Osteoblast (primary cell): ENCODE measurements around the gene HIGD1A. TPM values are rescaled to one million over a fixed set of nuclear protein-coding genes. Genes with fewer than 3 reads are reported as not detected.

Source experiments
- DNase-seq: peaks from one replicate; pipeline ENCODE4 v3.0.0; 2011; ENCODE audit warnings: low spot score, mixed read lengths; ENCODE audit not compliant: insufficient read length; ENCODE audit errors: missing footprints
- H2AFZ ChIP-seq: 2 replicates; pipeline ENCODE4 v1.6.0; 2011; ENCODE audit warnings: mild to moderate bottlenecking, low read length
- H3K27ac ChIP-seq: 2 replicates; pipeline ENCODE4 v1.5.1; 2011; ENCODE audit warnings: mild to moderate bottlenecking, low read depth, low read length, moderate library complexity
- H3K27me3 ChIP-seq: 2 replicates; pipeline ENCODE4 v1.6.0; 2012; ENCODE audit warnings: mild to moderate bottlenecking, control low read depth, inconsistent platforms, low read length, moderate library complexity; ENCODE audit not compliant: insufficient read depth
- H3K36me3 ChIP-seq: 2 replicates; pipeline ENCODE4 v1.5.1; 2011; ENCODE audit warnings: mild to moderate bottlenecking, low read length, control low read depth, moderate library complexity; ENCODE audit not compliant: insufficient read depth
- H3K4me1 ChIP-seq: 2 replicates; pipeline ENCODE4 v1.5.1; 2011; ENCODE audit warnings: mild to moderate bottlenecking, low read length, control low read depth, moderate library complexity; ENCODE audit not compliant: insufficient read depth
- H3K4me2 ChIP-seq: 2 replicates; pipeline ENCODE4 v1.6.0; 2011; ENCODE audit warnings: mild to moderate bottlenecking, low read length; ENCODE audit not compliant: insufficient read depth
- H3K4me3 ChIP-seq: fragments of 200-600 bp; sonication (generic); 3 replicates; pipeline ENCODE4 v1.5.1; 2012; ENCODE audit warnings: mild to moderate bottlenecking, low read length, inconsistent platforms; ENCODE audit not compliant: insufficient read depth
- H3K79me2 ChIP-seq: 2 replicates; pipeline ENCODE4 v1.6.0; 2012; ENCODE audit warnings: mild to moderate bottlenecking, low read length, control low read depth, inconsistent platforms; ENCODE audit not compliant: insufficient read depth
- H3K9me3 ChIP-seq: 2 replicates; pipeline ENCODE4 v1.5.1; 2011; ENCODE audit warnings: low read depth, low read length, control low read depth
- H4K20me1 ChIP-seq: 2 replicates; pipeline ENCODE4 v1.6.0; 2012; ENCODE audit warnings: mild to moderate bottlenecking, low read length, control low read depth; ENCODE audit not compliant: insufficient read depth
- total RNA-seq: library from RNA; depleted of rRNA; stranded (reverse); fragments of >200 nt; gene quantifications from 2 replicates; pipeline ENCODE4 v1.2.3, GENCODE V29; 2012
- TF ChIP-seq, protein P1 (sequence below): IDR thresholded peaks from 2 replicates; pipeline ENCODE4 v1.5.1; 2011; ENCODE audit warnings: mild to moderate bottlenecking, low read depth, low read length, moderate library complexity; ENCODE audit errors: extremely low read depth

HIGD1A gene
- total RNA-seq: 86.6 and 88.3 TPM in 2 replicates

GRCh38 chr3:42804106-42804830 lies at the start of gene HIGD1A:
HIGD1A (minus strand) TSS chr3:42804490; CDS start chr3:42794253, 10,237 bp downstream.
- peak; percentile 98 for DNase-seq
- Histone ChIP-seq H3K27me3 (peaks cover 3% of the 10 kb centered on the region), H3K4me2 (peak within 1 kb of the TSS; percentile 99), H3K4me1 (peaks cover 21% of the 10 kb centered on the region), H3K79me2 (peaks cover 48% of the 10 kb centered on the region), H4K20me1 (peaks cover 7% of the 10 kb centered on the region), H3K36me3 (no peaks in the 10 kb centered on the region), H2AFZ (peak within 1 kb of the TSS; percentile 96), H3K9me3 (no peaks in the 10 kb centered on the region), H3K4me3 (peak within 1 kb of the TSS; percentile 96), H3K27ac (peak within 1 kb of the TSS; percentile 88)
- TF ChIP-seq, protein P1, sequence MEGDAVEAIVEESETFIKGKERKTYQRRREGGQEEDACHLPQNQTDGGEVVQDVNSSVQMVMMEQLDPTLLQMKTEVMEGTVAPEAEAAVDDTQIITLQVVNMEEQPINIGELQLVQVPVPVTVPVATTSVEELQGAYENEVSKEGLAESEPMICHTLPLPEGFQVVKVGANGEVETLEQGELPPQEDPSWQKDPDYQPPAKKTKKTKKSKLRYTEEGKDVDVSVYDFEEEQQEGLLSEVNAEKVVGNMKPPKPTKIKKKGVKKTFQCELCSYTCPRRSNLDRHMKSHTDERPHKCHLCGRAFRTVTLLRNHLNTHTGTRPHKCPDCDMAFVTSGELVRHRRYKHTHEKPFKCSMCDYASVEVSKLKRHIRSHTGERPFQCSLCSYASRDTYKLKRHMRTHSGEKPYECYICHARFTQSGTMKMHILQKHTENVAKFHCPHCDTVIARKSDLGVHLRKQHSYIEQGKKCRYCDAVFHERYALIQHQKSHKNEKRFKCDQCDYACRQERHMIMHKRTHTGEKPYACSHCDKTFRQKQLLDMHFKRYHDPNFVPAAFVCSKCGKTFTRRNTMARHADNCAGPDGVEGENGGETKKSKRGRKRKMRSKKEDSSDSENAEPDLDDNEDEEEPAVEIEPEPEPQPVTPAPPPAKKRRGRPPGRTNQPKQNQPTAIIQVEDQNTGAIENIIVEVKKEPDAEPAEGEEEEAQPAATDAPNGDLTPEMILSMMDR: no peak

DNA sequence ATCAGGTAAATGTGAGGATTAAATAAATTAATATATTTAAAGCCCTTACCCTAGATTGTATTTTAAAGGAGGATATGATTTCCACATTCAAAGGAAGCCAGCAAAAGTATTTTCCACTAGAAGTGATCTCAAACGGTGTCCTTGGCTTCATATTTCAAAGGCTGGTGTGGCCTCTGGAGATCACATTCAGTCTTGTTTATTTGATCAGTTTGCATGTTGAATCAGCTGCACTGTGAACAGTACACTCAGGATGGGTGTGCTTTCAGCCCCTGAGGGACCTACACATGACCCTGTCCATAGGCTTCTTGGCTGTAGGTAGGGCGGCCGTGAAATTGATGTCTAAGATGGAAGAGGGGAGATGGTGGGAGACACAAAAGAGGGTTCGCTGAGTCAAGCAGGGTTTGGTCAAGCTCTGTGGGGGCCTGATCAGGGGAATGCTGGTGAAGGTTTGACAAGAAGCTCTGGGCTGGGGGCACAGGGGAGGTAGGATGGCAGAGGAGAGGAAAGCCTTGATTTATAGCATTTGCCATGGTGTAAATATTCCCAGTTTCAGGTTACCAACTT lies 49.5 kb upstream of the HIGD1A start:
- Histone ChIP-seq H3K36me3 (no peaks in the 10 kb centered on the region), H3K27ac (no peak overlapping the region), H3K27me3 (peaks cover 14% of the 10 kb centered on the region), H4K20me1 (no peaks in the 10 kb centered on the region), H3K4me1 (no peaks in the 10 kb centered on the region), H3K4me3 (no peak overlapping the region), H3K79me2 (no peaks in the 10 kb centered on the region), H2AFZ (no peak overlapping the region), H3K9me3 (no peaks in the 10 kb centered on the region), H3K4me2 (no peak overlapping the region)
- DNase-seq: no peak
- TF ChIP-seq, protein P1: no peak

- Histone ChIP-seq H3K4me3 (no peak overlapping the region), H4K20me1 (no peaks in the 10 kb centered on the region), H3K4me2 (no peak overlapping the region), H2AFZ (no peak overlapping the region), H3K27ac (no peak overlapping the region), H3K27me3 (peaks cover 14% of the 10 kb centered on the region), H3K79me2 (no peaks in the 10 kb centered on the region), H3K4me1 (no peaks in the 10 kb centered on the region), H3K36me3 (no peaks in the 10 kb centered on the region), H3K9me3 (no peaks in the 10 kb centered on the region)
- TF ChIP-seq, protein P1: no peak
- DNase-seq: no peak
Observed at GRCh38 chr3:42853056-42853455, 48.8 kb upstream of the HIGD1A start.

- H2AFZ ChIP-seq: no peak overlapping the region
- no peak overlapping the region for H3K4me2 ChIP-seq
- no peak overlapping the region for H3K27ac ChIP-seq
- no peaks in the 10 kb centered on the region for H3K9me3 ChIP-seq
- H3K4me3 ChIP-seq: no peak overlapping the region
- no peaks in the 10 kb centered on the region for H3K79me2 ChIP-seq
- H3K4me1 ChIP-seq: no peaks in the 10 kb centered on the region
- no peaks in the 10 kb centered on the region for H4K20me1 ChIP-seq
- DNase-seq: no peak
- H3K27me3 ChIP-seq: peaks cover 14% of the 10 kb centered on the region
- TF ChIP-seq, protein P1: no peak
- H3K36me3 ChIP-seq: no peaks in the 10 kb centered on the region
Observed at GRCh38 chr3:42852441-42852840, 48.2 kb upstream of the HIGD1A start.
